Spleen (tissue), 11 donors: ENCODE data around the gene CYP2F1. TPM values are rescaled to one million over a fixed set of nuclear protein-coding genes. Genes with fewer than 3 reads are reported as not detected.
"Not testable (repeated sequence)": the region's sequence is repeated elsewhere in the genome, so short reads cannot be mapped to it uniquely, and the experiment has no call there.

Experiments
- DNase-seq: peaks from one replicate; pipeline ENCODE4 v3.0.0-alpha.2; 2020
- H3K27ac ChIP-seq, 8 donors: fragments of 200-600 bp; sonication (generic) in 7 of 8; 1 replicate in 4 of 8; 2 replicates in 4 of 8; pipeline versions ENCODE4 v1.5.0 to v1.8.0; 2016 to 2021; ENCODE audit warnings: inconsistent platforms in 4 of 8, mild to moderate bottlenecking in 4 of 8, moderate library complexity in 1 of 8
- H3K27me3 ChIP-seq, 7 donors: fragments of 200-600 bp; sonication (generic) in 6 of 7; replicated peaks in 1 of 7; 1 replicate in 4 of 7; 2 replicates in 3 of 7; pipeline versions ENCODE4 v1.5.0 to v1.8.0; 2016 to 2021; ENCODE audit warnings: inconsistent platforms in 3 of 7, mild to moderate bottlenecking in 1 of 7
- H3K36me3 ChIP-seq, 6 donors: fragments of 200-600 bp; sonication (generic) in 5 of 6; 1 replicate in 4 of 6; 2 replicates in 2 of 6; pipeline versions ENCODE4 v1.5.0 to v1.8.0; 2016 to 2021; ENCODE audit warnings: inconsistent platforms in 2 of 6
- H3K4me1 ChIP-seq, 6 donors: fragments of 200-600 bp; sonication (generic) in 5 of 6; 1 replicate in 3 of 6; 2 replicates in 3 of 6; pipeline versions ENCODE4 v1.5.0 to v1.8.0; 2016 to 2021; ENCODE audit warnings: inconsistent platforms in 3 of 6
- H3K4me3 ChIP-seq, 8 donors: fragments of 200-600 bp; sonication (generic) in 7 of 8; 1 replicate in 4 of 8; 2 replicates in 4 of 8; pipeline versions ENCODE4 v1.5.0 to v1.8.0; 2016 to 2021; ENCODE audit warnings: inconsistent platforms in 4 of 8, mild to moderate bottlenecking in 4 of 8, moderate library complexity in 2 of 8
- H3K9me3 ChIP-seq, 8 donors: fragments of 200-600 bp; sonication (generic) in 7 of 8; 1 replicate in 4 of 8; 2 replicates in 4 of 8; pipeline versions ENCODE4 v1.5.0 to v1.8.0; 2016 to 2021; ENCODE audit warnings: inconsistent platforms in 4 of 8
- CTCF ChIP-seq, 11 experiments: fragments of 200-600 bp in 7 of 11; fragments of 450-650 bp in 4 of 11; sonication (generic) in 4 of 11; IDR thresholded peaks in 8 of 11; conservative IDR thresholded peaks in 3 of 11; 1 replicate in 7 of 11; 2 replicates in 4 of 11; pipeline versions ENCODE4 v1.4.0 to v1.8.0; 2016 to 2021; ENCODE audit warnings: antibody characterized with exemption in 11 of 11, inconsistent platforms in 4 of 11, mild to moderate bottlenecking in 1 of 11
- POLR2A ChIP-seq, 3 donors: fragments of 450-650 bp; IDR thresholded peaks; one replicate each; pipeline ENCODE4 v1.5.1; 2017; ENCODE audit warnings: antibody characterized with exemption in 3 of 3, mild to moderate bottlenecking in 1 of 3
- POLR2AphosphoS5 ChIP-seq, 3 donors: sonication (generic); formaldehyde crosslinking; IDR thresholded peaks; one replicate each; pipeline ENCODE4 v1.5.1; 2017; ENCODE audit warnings: antibody characterized with exemption in 3 of 3
- WGBS, 5 donors: extraction: QIAGEN DNeasy Blood & Tissue Kit in 3 of 5; methylation state at CpG; one replicate each; pipeline versions ENCODE4 v1.1.5 to v1.1.7; 2013 to 2018; 5-methylcytosine and 5-hydroxymethylcytosine counted together
- intact Hi-C: fragments of 100-400 bp; cut with DNase I; formaldehyde crosslinking; loops from one replicate; pipeline ENCODE4 v1.15.0; 2023; ENCODE audit warnings: low total_unique reads
- polyA plus RNA-seq, 3 donors: library from polyadenylated mRNA; stranded (reverse); fragments of 200-250 nt; gene quantifications; one replicate each; pipeline ENCODE4 v1.2.1, GENCODE V29; 2013
- total RNA-seq, 7 donors: library from RNA; depleted of rRNA in 3 of 7; stranded (reverse); fragments of >200 nt in 3 of 7; fragmentation: NEBNext Ultra II Directional in 4 of 7; extraction: Animal tissue kit (Norgen Biotek cat#: 25700) in 4 of 7; gene quantifications; one replicate each; pipeline versions ENCODE4 v1.1.0 to v1.2.1, GENCODE V29; 2016 to 2021
- donor health status: healthy with polysubstance abuse.
- donor health status: DM: no; HTN: no; CAD: no; lungs with moderate emphysema.
- donor health status: DM: no; HTN: no; CAD: no.
- donor health status: Bipolar disorder and iron deficiency.
- donor health status: healthy.
- donor health status: DM: no; HTN: no; CAD: no.
- donor health status: DM: yes; HTN: yes; CAD: no.

The CYP2F1 gene
- total and polyA plus RNA-seq, 10 donors: not detected

GRCh38 chr19:41149831-41150230, 35.6 kb downstream of the CYP2F1 start:
- TF ChIP-seq CTCF (IDR thresholded peaks at IDR 0.05 in 8 of 11, conservative IDR thresholded peaks at IDR 0.05 in 3 of 11) (no peak), POLR2AphosphoS5 (IDR thresholded peaks at IDR 0.05) (no peak), POLR2A (IDR thresholded peaks at IDR 0.05) (no peak)
- no peak overlapping the region for H3K4me3 ChIP-seq
- intact Hi-C loops: no loop called here

GRCh38 chr19:41150986-41151385, 36.8 kb downstream of the CYP2F1 start:
- DNase-seq, H3K4me3 ChIP-seq, H3K9me3 ChIP-seq, H3K36me3 ChIP-seq, H3K4me1 ChIP-seq, H3K27ac ChIP-seq, intact Hi-C loops: not testable (repeated sequence)
- peaks cover 0 to 30% (median 0%) of the 10 kb centered on the region in 7 donors for H3K27me3 ChIP-seq
- 81 to 92% (median 84%) methylated on average over 7 of the region's 7 CpGs for WGBS, 5 donors

More at GRCh38 chr19:41149831-41150230, 35.6 kb downstream of the CYP2F1 start:
- DNase-seq: no peak
- peaks cover 0 to 30% (median 0%) of the 10 kb centered on the region in 7 donors for H3K27me3 ChIP-seq
- H3K36me3 ChIP-seq: no peaks in the 10 kb centered on the region
- H3K27ac ChIP-seq: no peak overlapping the region
- H3K9me3 ChIP-seq: no peaks in the 10 kb centered on the region
- WGBS, 5 donors: 87 to 100% (median 97%) methylated on average over 2 of the region's 2 CpGs
- no peaks in the 10 kb centered on the region for H3K4me1 ChIP-seq

GRCh38 chr19:41154060-41154459, 39.8 kb downstream of the CYP2F1 start:
- no peaks in the 10 kb centered on the region for H3K36me3 ChIP-seq
- TF ChIP-seq POLR2AphosphoS5 (IDR thresholded peaks at IDR 0.05) (no peak), POLR2A (IDR thresholded peaks at IDR 0.05) (no peak), CTCF (IDR thresholded peaks at IDR 0.05 in 8 of 11, conservative IDR thresholded peaks at IDR 0.05 in 3 of 11) (no peak)
- H3K27ac ChIP-seq: no peak overlapping the region
- peaks cover 0 to 12% (median 0%) of the 10 kb centered on the region in 7 donors for H3K27me3 ChIP-seq
- intact Hi-C loops: no loop called here
- H3K4me3 ChIP-seq: no peak overlapping the region
- peaks cover 0 to 17% (median 7%) of the 10 kb centered on the region in 8 donors for H3K9me3 ChIP-seq
- no peak for DNase-seq
- WGBS, 5 donors: 88 to 95% (median 94%) methylated on average over 7 of the region's 7 CpGs
- no peaks in the 10 kb centered on the region for H3K4me1 ChIP-seq

- H3K4me1 ChIP-seq: no peaks in the 10 kb centered on the region
- H3K9me3 ChIP-seq: peaks cover 0 to 17% (median 7%) of the 10 kb centered on the region in 8 donors
- no peaks in the 10 kb centered on the region for H3K36me3 ChIP-seq
- no peak for TF ChIP-seq POLR2A (IDR thresholded peaks at IDR 0.05)
- no peak for TF ChIP-seq POLR2AphosphoS5 (IDR thresholded peaks at IDR 0.05)
- no peak for TF ChIP-seq CTCF (IDR thresholded peaks at IDR 0.05 in 8 of 11, conservative IDR thresholded peaks at IDR 0.05 in 3 of 11)
- intact Hi-C loops: no loop called here
- peaks cover 0 to 4% (median 0%) of the 10 kb centered on the region in 7 donors for H3K27me3 ChIP-seq
- no peak overlapping the region for H3K4me3 ChIP-seq
- WGBS, 5 donors: 71 to 83% (median 79%) methylated on average over 2 of the region's 2 CpGs
- no peak for DNase-seq
- H3K27ac ChIP-seq: no peak overlapping the region
These were observed 42.0 kb downstream of the CYP2F1 start for GRCh38 chr19:41156207-41156606.

- no peaks in the 10 kb centered on the region for H3K36me3 ChIP-seq
- H3K27ac ChIP-seq: no peak overlapping the region
- no peak for DNase-seq
- no peak overlapping the region for H3K4me3 ChIP-seq
- WGBS, 5 donors: 65 to 90% (median 73%) methylated on average over 2 of the region's 2 CpGs
- TF ChIP-seq CTCF (IDR thresholded peaks at IDR 0.05 in 8 of 11, conservative IDR thresholded peaks at IDR 0.05 in 3 of 11) (no peak), POLR2AphosphoS5 (IDR thresholded peaks at IDR 0.05) (no peak), POLR2A (IDR thresholded peaks at IDR 0.05) (no peak)
- intact Hi-C loops: no loop called here
- peaks cover 0 to 17% (median 7%) of the 10 kb centered on the region in 8 donors for H3K9me3 ChIP-seq
- no peaks in the 10 kb centered on the region for H3K4me1 ChIP-seq
- H3K27me3 ChIP-seq: no peaks in the 10 kb centered on the region
These were observed 45.6 kb downstream of the CYP2F1 start for GRCh38 chr19:41159881-41160280.
